GM21529 (cell line): ENCODE data around the gene AMMECR1.
A peak's percentile ranks its signal among the peaks of the same experiment; 100 is the strongest.
"Not testable (repeated sequence)": the region's sequence is repeated elsewhere in the genome, so short reads cannot be mapped to it uniquely, and the experiment has no call there.

ENCODE experiments used
- ATAC-seq: cut with Tn5 transposase; IDR thresholded peaks from one replicate; pipeline ENCODE4 v1.9.1; 2021; ENCODE audit not compliant: unreplicated experiment

AMMECR1 gene

DNA sequence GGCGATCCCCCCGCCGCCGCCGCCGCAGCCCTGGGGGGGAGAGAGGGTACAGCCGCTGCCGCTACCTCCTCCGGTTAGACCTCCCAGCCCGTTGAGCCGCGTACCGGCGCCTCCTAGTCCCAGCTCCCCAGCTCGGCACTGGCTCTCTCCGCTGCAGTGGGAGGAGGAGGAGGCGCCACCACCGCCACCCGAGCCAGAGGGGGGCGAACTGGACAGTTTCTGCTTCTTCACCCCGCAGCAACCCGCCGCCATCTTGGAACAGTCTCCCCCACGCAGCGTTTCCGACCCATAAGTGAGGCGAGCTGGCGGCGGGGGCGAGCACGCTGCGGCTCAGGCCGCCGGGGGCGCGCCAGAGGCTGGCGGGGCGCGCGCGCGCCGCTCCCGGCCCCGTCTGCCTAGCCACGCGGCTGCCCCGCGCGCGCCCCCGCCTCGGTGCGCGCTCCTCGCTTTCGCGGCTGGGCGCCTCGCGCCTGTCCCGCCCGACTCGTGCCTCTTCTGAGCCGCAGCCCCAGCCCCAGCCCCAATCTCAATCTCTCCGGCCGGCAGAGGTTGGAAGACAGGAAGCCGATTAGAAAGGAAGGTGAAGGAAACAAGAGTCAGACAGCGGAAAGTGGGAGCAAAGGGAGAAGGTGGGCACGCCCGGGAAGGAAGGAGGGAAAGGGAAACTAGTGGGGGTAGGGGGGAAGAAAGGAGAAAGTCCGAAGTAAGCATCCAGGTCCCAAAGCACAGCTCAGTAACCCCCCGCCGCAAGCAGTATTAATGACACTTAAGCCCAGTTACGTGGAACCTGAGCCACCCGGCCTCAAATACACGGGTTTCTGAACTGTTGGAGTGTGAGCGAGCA is at the start of gene AMMECR1:
TSS of gene AMMECR1 (minus strand) at position 266 of the 844 bp plus-strand sequence. CDS start at position 252, 14 bp downstream.
- ATAC-seq = peak; percentile 74

GRCh38 chrX:110363244-110363643 is 45.4 kb upstream of the AMMECR1 start:
- no peak for ATAC-seq

- ATAC-seq = no peak
Measured at GRCh38 chrX:110359273-110359672, 41.4 kb upstream of the AMMECR1 start.

DNA sequence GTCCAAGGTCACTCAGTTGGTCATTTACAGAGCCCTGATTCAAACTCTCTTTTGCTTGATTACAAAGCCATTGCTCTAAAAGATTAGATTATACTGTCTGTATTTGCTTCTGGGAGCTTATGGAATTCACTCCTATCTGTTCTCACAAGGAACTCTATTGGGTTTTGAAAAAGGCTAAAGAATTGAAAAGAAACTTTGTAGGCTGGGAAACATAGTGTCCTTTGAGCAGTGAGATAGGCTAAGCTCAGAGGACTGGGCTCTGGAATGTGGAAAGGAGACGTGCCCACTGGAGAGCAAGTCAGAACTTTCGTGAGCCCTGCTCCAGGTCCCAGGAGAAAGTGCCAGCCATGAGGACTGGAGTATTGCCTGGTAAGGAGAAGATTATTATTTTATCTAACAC is 40.7 kb upstream of the AMMECR1 start, which contains the start of gene RTL9:
TSS of gene RTL9 (plus strand) at position 301 of the 400 bp plus-strand sequence. CDS start 91,770 bp downstream, outside the sequence.
- ATAC-seq = no peak

DNA sequence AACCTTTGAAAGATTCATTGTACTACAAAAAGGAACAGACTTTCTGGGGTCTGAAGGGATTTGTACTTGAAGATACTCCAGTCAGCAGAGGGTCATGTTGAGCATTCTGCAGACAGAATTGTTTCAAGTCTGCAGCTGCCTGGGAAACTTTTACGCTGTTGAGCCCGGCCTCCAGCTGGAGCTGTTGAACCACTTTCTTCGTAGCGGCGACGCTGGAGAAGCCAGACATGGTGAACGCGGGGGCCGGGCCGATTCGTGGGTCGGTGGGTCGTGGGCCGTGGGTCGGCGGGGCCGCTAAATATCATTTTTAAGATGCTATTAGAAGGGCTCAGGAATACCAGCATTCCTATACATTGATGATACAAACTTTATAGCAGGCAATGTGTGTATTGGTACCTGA is 28.8 kb upstream of the AMMECR1 start:
- no peak for ATAC-seq

DNA sequence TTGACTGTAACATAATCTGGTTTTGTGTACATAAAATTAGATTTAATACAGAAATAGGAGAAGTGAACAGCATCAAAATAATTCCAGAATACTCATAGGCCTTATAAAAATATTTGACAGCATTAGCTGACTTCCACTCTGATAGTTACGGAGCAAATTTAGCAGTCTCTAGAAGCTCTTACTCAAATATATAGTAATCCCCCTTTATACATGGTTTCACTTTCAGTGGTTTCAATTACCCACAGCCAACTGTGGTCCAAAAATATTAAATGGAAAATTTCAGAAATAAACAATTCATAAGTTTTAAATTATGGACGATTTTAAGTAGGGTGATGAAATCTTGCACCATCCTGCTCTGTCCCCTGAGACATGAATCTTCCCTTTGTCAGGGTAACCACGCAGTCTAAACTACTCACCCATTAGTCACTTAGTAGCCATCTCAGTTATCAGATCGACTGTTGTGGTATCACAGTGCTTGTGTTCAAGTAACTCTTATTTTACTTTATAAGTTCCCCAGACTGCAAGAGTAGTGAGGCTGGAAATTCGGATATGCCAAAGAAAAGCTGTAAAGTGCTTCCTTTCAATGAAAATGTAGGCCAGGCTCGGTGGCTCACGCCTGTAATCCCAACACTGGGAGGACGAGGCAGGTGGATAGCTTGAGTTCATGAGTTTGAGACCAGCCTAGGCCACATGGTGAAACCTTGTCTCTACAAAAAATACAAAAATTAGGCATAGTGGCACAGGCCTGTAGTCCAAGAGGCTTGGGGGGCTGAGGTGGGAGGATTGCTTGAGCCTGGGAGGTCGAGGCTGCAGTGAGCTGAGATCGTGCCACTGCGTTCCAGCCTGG is 23.5 kb upstream of the AMMECR1 start:
- peak; percentile 93 for ATAC-seq

- ATAC-seq = no peak
Measured at GRCh38 chrX:110338935-110339334, 21.1 kb upstream of the AMMECR1 start.

DNA sequence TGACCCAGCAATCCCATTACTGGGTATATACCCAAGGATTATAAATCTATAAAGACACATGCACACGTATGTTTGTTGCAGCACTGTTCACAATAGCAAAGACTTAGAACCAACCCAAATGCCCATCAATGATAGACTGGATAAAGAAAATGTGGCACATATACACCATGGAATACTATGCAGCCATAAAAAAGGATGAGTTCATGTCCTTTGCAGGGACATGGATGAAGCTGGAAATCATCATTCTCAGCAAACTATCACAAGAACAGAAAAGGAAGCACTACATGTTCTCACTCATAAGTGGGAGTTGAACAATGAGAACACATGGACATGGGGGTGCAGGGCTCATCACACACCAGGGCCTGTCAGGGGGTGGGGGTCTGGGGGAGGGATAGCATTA is 15.6 kb upstream of the AMMECR1 start:
- not testable (repeated sequence) for ATAC-seq

DNA sequence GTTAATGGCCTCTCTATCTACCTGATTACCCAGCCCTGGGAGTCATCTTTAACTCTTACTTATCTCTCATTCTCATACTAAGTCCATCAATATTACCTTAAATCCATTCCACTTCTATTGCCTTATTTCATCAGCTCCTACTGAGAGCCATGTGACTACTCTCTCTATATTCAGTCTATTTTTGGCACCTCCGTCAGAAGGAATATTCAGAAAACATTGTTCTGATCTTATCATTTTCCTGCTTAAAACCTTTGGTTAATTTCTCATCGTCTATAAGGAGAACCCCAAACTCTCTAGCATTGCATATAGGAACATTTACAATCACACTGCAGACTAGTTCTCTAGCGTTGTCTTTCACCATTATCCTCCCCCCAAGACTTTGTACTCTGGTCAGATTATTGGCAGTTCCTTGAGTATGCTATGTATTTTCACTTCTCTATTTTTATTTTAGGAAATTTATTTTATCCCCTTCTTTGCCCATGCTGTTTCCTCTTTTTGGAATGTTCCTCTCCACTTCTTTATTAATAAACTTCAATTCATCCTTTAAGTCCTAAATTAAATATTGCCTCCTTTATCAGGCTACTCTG is 13.7 kb upstream of the AMMECR1 start:
- no peak for ATAC-seq

DNA sequence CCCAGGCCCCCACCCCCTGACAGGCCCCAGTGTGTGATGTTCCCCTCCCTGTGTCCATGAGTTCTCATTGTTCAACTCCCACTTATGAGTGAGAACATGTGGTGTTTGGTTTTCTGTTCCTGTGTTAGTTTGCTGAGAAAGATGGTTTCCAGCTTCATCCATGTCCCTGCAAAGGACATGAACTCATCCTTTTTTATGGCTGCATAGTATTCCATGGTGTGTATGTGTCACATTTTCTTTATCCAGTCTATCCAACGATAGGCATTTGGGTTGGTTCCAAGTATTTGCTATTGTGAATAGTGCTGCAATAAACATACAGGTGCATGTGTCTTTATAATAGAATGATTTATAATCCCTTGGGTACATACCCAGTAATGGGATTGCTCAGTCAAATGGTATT is 10.7 kb upstream of the AMMECR1 start:
- ATAC-seq = not testable (repeated sequence)

DNA sequence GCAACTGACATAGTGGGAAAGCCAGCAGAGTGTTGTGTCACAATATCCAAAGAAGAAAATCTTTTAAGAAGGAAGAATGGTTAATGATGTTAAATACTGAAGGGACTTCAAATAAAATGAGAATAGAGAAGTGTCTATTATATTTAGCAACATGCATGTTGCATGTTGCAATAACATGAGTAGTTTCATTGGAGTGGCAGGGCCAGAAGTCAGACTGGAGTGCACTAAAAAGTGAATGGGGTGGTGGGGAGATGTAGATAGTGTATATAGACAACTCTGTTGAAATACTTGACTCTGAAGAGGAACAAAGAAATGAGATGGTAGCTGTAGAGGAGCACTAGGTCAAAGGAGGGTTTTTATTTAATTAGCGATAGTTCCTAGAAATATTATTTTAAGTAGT is 9.5 kb upstream of the AMMECR1 start:
- no peak for ATAC-seq

DNA sequence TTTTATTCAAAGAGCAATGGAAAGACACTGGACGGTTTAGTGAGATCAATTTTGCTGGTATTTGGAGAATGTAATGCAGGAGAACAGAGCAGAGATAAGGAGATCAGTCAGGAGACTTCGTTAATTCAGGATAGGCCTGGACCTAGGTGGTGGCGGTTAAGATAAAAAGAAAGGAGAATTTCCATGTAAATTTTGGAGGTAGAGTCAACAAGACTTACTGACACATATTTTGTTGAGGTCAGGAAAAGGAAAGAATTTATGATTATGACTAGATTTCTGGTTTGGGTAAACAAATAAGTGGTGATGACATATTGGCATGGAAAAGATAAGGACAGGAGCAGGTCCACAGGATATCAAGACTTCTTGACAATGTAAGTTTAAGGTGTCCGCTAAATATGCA is 8.8 kb upstream of the AMMECR1 start:
- no peak for ATAC-seq

DNA sequence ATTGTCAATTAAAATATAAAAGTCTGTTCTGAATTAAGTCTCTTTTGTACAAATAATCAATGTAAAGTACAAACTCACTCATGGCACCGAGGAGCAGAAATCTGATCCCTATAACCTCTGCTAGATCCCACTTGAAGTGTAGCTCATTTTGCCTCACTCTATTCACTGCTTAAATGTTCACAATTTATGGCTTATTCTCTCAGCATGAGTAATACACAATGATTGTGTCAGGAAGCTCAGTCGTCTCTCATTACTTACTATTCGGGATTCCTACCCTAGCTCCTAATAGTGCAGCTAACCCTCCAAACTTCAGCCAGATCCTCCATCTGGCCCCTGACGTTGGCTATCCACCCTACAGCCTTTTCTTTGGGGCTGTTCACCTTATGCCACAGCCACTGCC is 4.7 kb upstream of the AMMECR1 start:
- ATAC-seq = no peak

- no peak for ATAC-seq
Measured at GRCh38 chrX:110321670-110322069, 3.8 kb upstream of the AMMECR1 start.

- no peak for ATAC-seq
Measured at GRCh38 chrX:110321081-110321480, 3.2 kb upstream of the AMMECR1 start.

DNA sequence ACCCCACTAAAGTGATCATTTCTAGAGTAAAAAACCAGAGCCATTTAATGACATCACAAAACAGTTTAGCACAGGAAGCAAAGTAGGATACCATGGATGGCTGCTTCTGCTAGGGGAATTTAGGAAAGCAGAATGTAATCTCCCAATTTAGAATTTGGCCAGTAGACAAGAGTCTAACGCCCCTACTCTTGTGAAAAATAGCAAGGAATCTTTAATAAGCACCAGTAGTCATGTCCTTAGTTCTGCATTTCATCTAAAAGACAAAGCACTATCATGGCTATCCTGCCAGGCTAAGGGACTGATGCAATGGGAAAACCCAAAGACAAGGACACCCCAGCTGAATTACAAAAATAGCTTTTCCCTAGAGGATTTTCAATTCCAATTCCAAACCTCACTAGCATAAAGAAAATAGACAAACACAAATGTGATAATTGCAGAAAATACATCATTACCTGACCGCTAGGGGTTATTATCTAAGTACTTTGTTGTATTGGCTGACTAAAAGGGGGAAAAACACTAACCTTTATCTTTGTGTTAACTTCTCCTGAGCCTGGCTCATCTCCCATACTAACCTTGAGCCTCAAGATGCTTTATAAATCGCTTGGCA is 2.6 kb upstream of the AMMECR1 start:
- no peak for ATAC-seq

GRCh38 chrX:110318664-110318968 is 731 bp upstream of the AMMECR1 start:
- no peak for ATAC-seq

- peak; percentile 18 for ATAC-seq
Measured at GRCh38 chrX:110317061-110317819, 645 bp downstream of the AMMECR1 start.

DNA sequence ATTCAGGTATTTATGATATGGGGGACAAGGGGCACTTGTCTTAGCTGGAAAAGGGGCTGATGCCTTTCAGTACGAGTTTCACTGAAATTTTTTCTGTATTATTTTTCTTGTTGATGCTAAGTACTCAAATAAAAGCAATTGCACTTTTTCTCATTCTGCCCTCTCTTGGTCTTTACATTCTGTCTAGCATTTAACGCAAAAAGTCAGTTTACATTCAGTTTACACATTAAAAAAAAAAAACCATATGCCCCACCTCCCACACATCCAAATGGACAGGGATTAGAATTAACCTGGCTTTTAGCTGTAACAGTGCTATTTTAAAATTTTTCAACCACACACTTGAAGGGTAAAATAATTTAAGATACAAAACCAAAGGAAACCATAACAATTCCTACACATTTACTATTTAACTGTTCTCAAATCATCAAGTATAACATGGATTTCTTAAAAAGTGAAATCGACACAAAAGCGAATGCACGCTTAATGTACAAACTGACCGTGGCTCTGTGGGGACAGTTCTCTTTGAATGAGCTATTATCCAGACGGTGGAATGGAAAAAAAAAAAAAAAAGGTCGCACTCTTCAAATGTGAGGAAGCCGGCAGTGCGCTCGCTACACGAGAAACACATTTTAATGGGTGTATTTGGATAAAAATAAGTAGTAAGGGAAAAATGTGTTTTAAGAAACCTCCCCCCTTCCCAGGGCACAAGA is 1.4 kb downstream of the AMMECR1 start:
- no peak for ATAC-seq

GRCh38 chrX:110315551-110315950 is 2.3 kb downstream of the AMMECR1 start:
- ATAC-seq = peak; percentile 38
